OCI-LY7 (cell line): ENCODE measurements around the gene FAM171A2. TPM values are rescaled to one million over a fixed set of nuclear protein-coding genes. Genes with fewer than 3 reads are reported as not detected.
A peak's percentile ranks its signal among the peaks of the same experiment; 100 is the strongest.

Source experiments
- BruUV-seq: library from RNA; stranded (reverse); fragments of 400-500 nt; replicated peaks from 2 replicates; lab custom pipeline; 2021; lab: Mats Ljungman, UMichigan
- CTCF ChIA-PET: fragments of 300-600 bp; sonication (Branson Sonifier 250); formaldehyde crosslinking; loops from one replicate; lab custom pipeline; 2022; ENCODE audit warnings: antibody characterized with exemption; ENCODE audit not compliant: unreplicated experiment; lab: Charles Lee
- POLR2A ChIA-PET: fragments of 300-600 bp; sonication (Branson Sonifier 250); formaldehyde crosslinking; loops from one replicate; lab custom pipeline; 2022; ENCODE audit warnings: antibody characterized with exemption; lab: Charles Lee
- DNase-seq: peaks from one replicate; pipeline ENCODE4 v3.0.0-alpha.2; 2015; ENCODE audit warnings: low spot score
- H2AFZ ChIP-seq: fragments of 200-600 bp; sonication (generic), shearing (Covaris generic); 2 replicates; pipeline ENCODE4 v1.6.1; 2014; ENCODE audit warnings: mild to moderate bottlenecking, antibody characterized with exemption, low read length, moderate library complexity
- H3K27ac ChIP-seq: fragments of 200-600 bp; sonication (generic); 2 replicates; pipeline ENCODE4 v1.5.1; 2014; ENCODE audit warnings: mixed run types, low read depth, mild to moderate bottlenecking, moderate library complexity, low read length, inconsistent platforms; ENCODE audit not compliant: poor library complexity, severe bottlenecking
- H3K36me3 ChIP-seq: fragments of 200-600 bp; sonication (generic); 2 replicates; pipeline ENCODE4 v1.6.1; 2014; ENCODE audit warnings: mild to moderate bottlenecking, antibody characterized with exemption, low read length, moderate library complexity, mixed read lengths; ENCODE audit not compliant: insufficient read depth
- H3K4me1 ChIP-seq: fragments of 200-600 bp; sonication (generic); 2 replicates; pipeline ENCODE4 v1.5.1; 2014; ENCODE audit warnings: mild to moderate bottlenecking, low read length; ENCODE audit not compliant: insufficient read depth, poor library complexity, severe bottlenecking
- H3K4me2 ChIP-seq: fragments of 200-600 bp; sonication (generic); 2 replicates; pipeline ENCODE4 v1.6.1; 2014; ENCODE audit warnings: mild to moderate bottlenecking, low read length
- H3K4me3 ChIP-seq: fragments of 200-600 bp; sonication (generic); 2 replicates; pipeline ENCODE4 v1.5.1; 2014; ENCODE audit warnings: mild to moderate bottlenecking, low read depth, low read length; ENCODE audit not compliant: poor library complexity, severe bottlenecking
- H3K79me2 ChIP-seq: fragments of 200-600 bp; sonication (generic); 2 replicates; pipeline ENCODE4 v1.6.1; 2016; ENCODE audit warnings: low read depth, mild to moderate bottlenecking, low read length, moderate library complexity, mixed read lengths; ENCODE audit not compliant: insufficient read depth
- H3K9me2 ChIP-seq: fragments of 200-600 bp; sonication (generic); 2 replicates; pipeline ENCODE4 v1.6.1; 2016; ENCODE audit warnings: mild to moderate bottlenecking, low read length, mixed read lengths; ENCODE audit not compliant: insufficient read depth
- H3K9me3 ChIP-seq: fragments of 200-600 bp; sonication (generic); 2 replicates; pipeline ENCODE4 v1.6.1; 2014; ENCODE audit warnings: mild to moderate bottlenecking, mixed run types, low read length, mixed read lengths
- H4K20me1 ChIP-seq: fragments of 200-600 bp; sonication (generic); 2 replicates; pipeline ENCODE4 v1.6.1; 2014; ENCODE audit warnings: mild to moderate bottlenecking, antibody characterized with exemption, low read length, moderate library complexity, mixed read lengths; ENCODE audit not compliant: insufficient read depth
- CTCF ChIP-seq: fragments of 200-600 bp; sonication (generic); conservative IDR thresholded peaks from 2 replicates; pipeline ENCODE4 v1.5.1; 2014; ENCODE audit warnings: mild to moderate bottlenecking, antibody characterized with exemption, low read length, moderate library complexity, mixed read lengths
- EZH2phosphoT487 ChIP-seq: fragments of 200-600 bp; sonication (generic); IDR thresholded peaks from 2 replicates; pipeline ENCODE4 v1.6.1; 2018; ENCODE audit warnings: low read depth, borderline replicate concordance, mild to moderate bottlenecking, mixed run types, antibody characterized with exemption, low read length, moderate library complexity, mixed read lengths
- intact Hi-C: fragments of 100-400 bp; cut with micrococcal nuclease; formaldehyde crosslinking; loops from one replicate; pipeline ENCODE4 v1.10.0; 2022; ENCODE audit not compliant: unreplicated experiment
- total RNA-seq, 2 experiments: library from RNA; depleted of rRNA in 1 of 2; stranded (reverse); fragments of >200 nt in 1 of 2; shearing (Covaris generic) in 1 of 2; gene quantifications; 2 replicates each; pipeline ENCODE4 v1.2.3, GENCODE V29; 2014 to 2022

FAM171A2 gene
- total RNA-seq, 2 experiments from 2014 or later, result 3.4 to 4.6 TPM

GRCh38 chr17:44351961-44352827, 11.5 kb downstream of the FAM171A2 start:
- BruUV-seq, result TSS peak; percentile 89

GRCh38 chr17:44351464-44351863, 12.2 kb downstream of the FAM171A2 start:
- BruUV-seq, result no TSS peak
- Histone ChIP-seq H2AFZ (no peak overlapping the region), H3K4me2 (no peak overlapping the region), H3K9me3 (no peaks in the 10 kb centered on the region), H3K79me2 (peaks cover 10% of the 10 kb centered on the region; the same call in 1 of the 2 replicates), H3K4me1 (peaks cover 62% of the 10 kb centered on the region), H3K27ac (no peak overlapping the region), H4K20me1 (no peaks in the 10 kb centered on the region), H3K4me3 (no peak overlapping the region), H3K36me3 (peaks cover 46% of the 10 kb centered on the region), H3K9me2 (no peaks in the 10 kb centered on the region)
- DNase-seq, result no peak
- POLR2A ChIA-PET, result no interaction called here
- no peak for TF ChIP-seq CTCF
- no peak for TF ChIP-seq EZH2phosphoT487
- intact Hi-C loops, result loop anchor here (2.0 kb wide), 1 partner anchor 141 kb away; no protein-coding TSS in a partner anchor
- CTCF ChIA-PET, result interaction anchor here (0.7 kb wide), 1 partner anchor 135 kb away, joined by 3 read pairs; no protein-coding TSS in a partner anchor

More at GRCh38 chr17:44351961-44352827, 11.5 kb downstream of the FAM171A2 start:
- TF ChIP-seq CTCF (no peak), EZH2phosphoT487 (no peak)
- ChIA-PET POLR2A (no interaction called here), CTCF (no interaction called here)
- no peaks in the 10 kb centered on the region for H3K9me2 ChIP-seq
- 0 out of 2 replicates have a peak, but pooled peaks cover 6% of the 10 kb centered on the region for H3K79me2 ChIP-seq
- no peak overlapping the region for H3K4me2 ChIP-seq
- no peaks in the 10 kb centered on the region for H4K20me1 ChIP-seq
- H3K4me1 ChIP-seq, result peaks cover 55% of the 10 kb centered on the region
- peaks cover 46% of the 10 kb centered on the region for H3K36me3 ChIP-seq
- H3K4me3 ChIP-seq, result no peak overlapping the region
- H3K9me3 ChIP-seq, result no peaks in the 10 kb centered on the region
- intact Hi-C loops, result loop anchor here (2.0 kb wide), 1 partner anchor 141 kb away; no protein-coding TSS in a partner anchor
- H2AFZ ChIP-seq, result no peak overlapping the region
- no peak for DNase-seq
- no peak overlapping the region for H3K27ac ChIP-seq
